HUES64 (cell line): ENCODE data around the gene FMNL1.
"Not testable (repeated sequence)": the region's sequence is repeated elsewhere in the genome, so short reads cannot be mapped to it uniquely, and the experiment has no call there.

Experiments used
- H3K27ac ChIP-seq: 2 replicates; pipeline ENCODE4 v1.7.0; 2013; ENCODE audit warnings: low read depth, low read length, inconsistent platforms
- H3K27me3 ChIP-seq: 2 replicates; pipeline ENCODE4 v1.6.1; 2013; ENCODE audit warnings: mild to moderate bottlenecking, low read length; ENCODE audit not compliant: insufficient read depth
- H3K36me3 ChIP-seq: 2 replicates; pipeline ENCODE4 v1.6.1; 2013; ENCODE audit warnings: mild to moderate bottlenecking, low read length; ENCODE audit not compliant: insufficient read depth
- H3K4me1 ChIP-seq: 2 replicates; pipeline ENCODE4 v1.6.1; 2013; ENCODE audit warnings: mild to moderate bottlenecking, low read length, moderate library complexity; ENCODE audit not compliant: insufficient read depth
- H3K4me3 ChIP-seq: 2 replicates; pipeline ENCODE4 v1.5.1; 2013; ENCODE audit warnings: mild to moderate bottlenecking, low read length, moderate library complexity
- H3K9ac ChIP-seq: 2 replicates; pipeline ENCODE4 v1.6.1; 2013; ENCODE audit warnings: mild to moderate bottlenecking, low read depth, low read length
- H3K9me3 ChIP-seq: 2 replicates; pipeline ENCODE4 v1.6.1; 2013; ENCODE audit warnings: low read depth, low read length; ENCODE audit not compliant: insufficient read depth
- WGBS: fragments of 150-250, 120-280 bp; methylation state at CpG from one replicate; pipeline ENCODE4 v1.1.7; 2013; ENCODE audit warnings: missing lambda C conversion rate; 5-methylcytosine and 5-hydroxymethylcytosine counted together

FMNL1 gene

DNA sequence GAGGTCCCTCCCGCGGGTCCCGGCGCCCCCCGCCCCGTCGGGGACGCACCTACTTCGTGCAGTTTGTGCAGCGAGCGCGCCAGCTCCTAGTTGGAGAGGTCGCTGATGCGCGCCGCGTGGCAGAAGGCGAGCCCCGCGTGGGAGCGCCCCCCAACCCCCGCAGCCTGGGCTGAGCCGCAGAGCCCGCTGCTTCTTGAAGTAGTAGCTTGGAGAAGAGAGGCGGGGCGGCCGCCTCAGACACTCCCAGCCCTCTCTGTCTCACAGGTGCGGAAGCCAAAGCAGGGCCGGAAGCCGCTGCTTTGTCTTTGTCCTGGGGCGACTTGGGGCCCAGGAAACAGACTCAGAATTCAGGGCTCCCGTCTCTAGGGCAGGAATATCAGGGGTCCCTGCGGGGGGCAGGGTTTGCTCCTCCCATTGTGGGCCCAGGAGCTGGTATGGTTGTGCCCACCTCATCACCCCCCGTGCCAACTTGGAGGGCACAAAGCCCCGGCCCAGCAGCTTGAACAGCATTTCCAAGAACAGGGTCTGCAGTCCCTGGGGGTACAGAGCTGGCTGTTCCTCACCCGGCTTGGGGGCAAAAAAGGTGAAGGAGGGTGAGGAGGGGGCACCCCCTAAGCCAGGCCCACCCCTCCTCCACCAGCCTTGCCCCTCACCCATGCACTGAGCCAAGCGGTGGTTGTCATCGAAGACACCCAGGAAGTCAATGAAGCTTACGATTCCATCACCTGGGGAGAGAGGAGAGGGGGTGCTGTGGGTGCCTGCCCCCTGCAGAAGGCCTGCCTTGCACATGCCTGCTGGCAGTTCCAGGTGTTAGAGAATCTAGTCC lies 26.7 kb downstream of the FMNL1 start:
- peak overlapping the region; percentile 69 for H3K4me3 ChIP-seq
- WGBS, result 10% methylated on average over 39 of the region's 39 CpGs
- peak overlapping the region; percentile 93 for H3K27ac ChIP-seq

DNA sequence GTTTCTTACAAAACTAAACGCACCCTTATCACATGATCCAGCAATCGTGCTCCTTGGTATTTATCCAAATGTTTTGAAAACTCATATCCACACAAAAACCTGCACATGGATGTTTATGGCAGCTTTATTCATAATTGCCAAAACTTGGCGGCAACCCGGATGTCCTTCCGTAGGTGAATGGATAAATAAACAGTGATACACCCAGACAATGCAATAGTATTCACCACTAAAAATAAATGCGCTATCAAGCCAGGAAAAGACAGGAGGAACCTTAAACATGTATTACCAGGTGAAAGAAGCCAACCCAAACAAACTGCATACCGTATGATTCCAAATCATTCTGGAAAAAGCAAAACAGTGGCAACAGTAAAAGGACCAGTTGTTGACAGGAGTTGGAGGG lies 30.2 kb downstream of the FMNL1 start:
- 99% methylated on average over 7 of the region's 7 CpGs for WGBS
- Histone ChIP-seq H3K9ac (no peak overlapping the region), H3K4me1 (peaks cover 17% of the 10 kb centered on the region), H3K27ac (no peak overlapping the region), H3K36me3 (peaks cover 15% of the 10 kb centered on the region), H3K9me3 (no peaks in the 10 kb centered on the region), H3K4me3 (no peak overlapping the region), H3K27me3 (no peaks in the 10 kb centered on the region; the same call in 1 of the 2 replicates)

More for the DNA sequence above, 26.7 kb downstream of the FMNL1 start:
- Histone ChIP-seq H3K4me1 (peaks cover 14% of the 10 kb centered on the region), H3K27me3 (peaks cover 4% of the 10 kb centered on the region; the same call in 1 of the 2 replicates), H3K9me3 (no peaks in the 10 kb centered on the region), H3K36me3 (peaks cover 15% of the 10 kb centered on the region), H3K9ac (peak overlapping the region; percentile 93)

DNA sequence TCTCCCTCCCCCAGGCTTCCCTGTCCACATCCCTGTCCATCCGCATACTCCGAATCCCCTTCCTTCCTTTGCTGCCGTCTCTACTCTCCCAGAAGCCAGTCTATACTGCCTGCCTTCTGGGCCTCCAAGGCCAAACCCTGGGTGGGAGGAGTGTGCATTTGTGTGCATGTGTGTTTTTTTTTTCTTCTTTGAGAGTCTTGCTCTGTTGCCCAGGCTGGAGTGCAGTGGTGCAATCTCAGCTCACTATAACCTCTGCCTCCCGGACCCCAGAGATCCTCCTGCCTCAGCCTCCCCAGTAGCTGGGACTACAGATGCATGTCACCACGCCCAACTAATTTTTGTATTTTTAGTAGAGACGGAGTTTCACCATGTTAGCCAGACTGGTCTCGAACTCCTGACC lies 31.6 kb downstream of the FMNL1 start:
- not testable (repeated sequence) for H3K9me3 ChIP-seq, H3K27ac ChIP-seq, H3K27me3 ChIP-seq, H3K4me3 ChIP-seq, H3K9ac ChIP-seq
- Histone ChIP-seq H3K36me3 (peaks cover 15% of the 10 kb centered on the region), H3K4me1 (peaks cover 19% of the 10 kb centered on the region)
- WGBS, result 92% methylated on average over 7 of the region's 7 CpGs

DNA sequence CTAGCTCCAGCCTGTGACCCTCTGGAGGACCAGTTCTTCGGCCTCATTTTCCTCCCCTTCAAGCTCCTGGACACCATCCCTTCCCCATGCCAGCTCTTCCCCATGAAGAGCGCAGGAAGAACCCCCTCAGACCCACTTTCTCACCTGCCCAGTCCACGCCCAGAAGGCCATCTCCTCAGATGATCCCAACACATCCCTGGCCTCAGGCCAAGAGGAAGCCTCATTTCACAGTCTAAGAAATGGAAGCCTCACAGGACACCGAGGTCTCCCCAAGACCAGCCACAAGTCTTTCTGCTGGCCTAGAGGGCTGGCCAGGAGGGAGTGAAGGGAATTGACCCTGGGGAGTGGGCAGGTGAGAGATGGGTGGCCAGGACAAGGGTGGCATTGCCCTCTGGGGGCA lies 32.2 kb downstream of the FMNL1 start:
- no peak overlapping the region for H3K27ac ChIP-seq
- H3K4me3 ChIP-seq, result no peak overlapping the region
- H3K9ac ChIP-seq, result no peak overlapping the region

DNA sequence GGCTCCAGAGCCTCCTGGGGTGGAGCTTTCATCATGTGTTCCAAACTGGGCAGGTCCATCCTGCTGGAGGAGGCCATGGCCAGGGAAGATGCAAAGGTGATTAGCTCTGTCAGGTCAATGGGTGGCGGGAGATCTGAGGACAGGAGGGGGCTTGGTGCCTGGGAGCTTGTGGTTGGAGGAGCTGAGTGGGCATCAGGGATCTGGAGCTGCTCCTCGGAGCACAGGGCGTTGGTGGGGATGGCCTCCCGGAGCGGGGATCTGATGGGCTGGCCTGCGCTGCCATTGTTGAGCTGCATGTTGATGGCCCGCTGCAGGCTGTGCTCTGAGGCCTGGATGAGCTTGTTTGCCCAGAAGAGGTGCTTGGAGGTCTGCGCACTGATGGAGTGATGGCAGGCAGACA lies 33.7 kb downstream of the FMNL1 start:
- H3K27ac ChIP-seq, result no peak overlapping the region
- WGBS, result 94% methylated on average over 8 of the region's 8 CpGs

More for the DNA sequence above, 32.2 kb downstream of the FMNL1 start:
- Histone ChIP-seq H3K9me3 (no peaks in the 10 kb centered on the region), H3K36me3 (peaks cover 15% of the 10 kb centered on the region), H3K4me1 (peaks cover 13% of the 10 kb centered on the region), H3K27me3 (no peaks in the 10 kb centered on the region; the same call in 1 of the 2 replicates)
- WGBS, result 93% methylated on average over 4 of the region's 4 CpGs

DNA sequence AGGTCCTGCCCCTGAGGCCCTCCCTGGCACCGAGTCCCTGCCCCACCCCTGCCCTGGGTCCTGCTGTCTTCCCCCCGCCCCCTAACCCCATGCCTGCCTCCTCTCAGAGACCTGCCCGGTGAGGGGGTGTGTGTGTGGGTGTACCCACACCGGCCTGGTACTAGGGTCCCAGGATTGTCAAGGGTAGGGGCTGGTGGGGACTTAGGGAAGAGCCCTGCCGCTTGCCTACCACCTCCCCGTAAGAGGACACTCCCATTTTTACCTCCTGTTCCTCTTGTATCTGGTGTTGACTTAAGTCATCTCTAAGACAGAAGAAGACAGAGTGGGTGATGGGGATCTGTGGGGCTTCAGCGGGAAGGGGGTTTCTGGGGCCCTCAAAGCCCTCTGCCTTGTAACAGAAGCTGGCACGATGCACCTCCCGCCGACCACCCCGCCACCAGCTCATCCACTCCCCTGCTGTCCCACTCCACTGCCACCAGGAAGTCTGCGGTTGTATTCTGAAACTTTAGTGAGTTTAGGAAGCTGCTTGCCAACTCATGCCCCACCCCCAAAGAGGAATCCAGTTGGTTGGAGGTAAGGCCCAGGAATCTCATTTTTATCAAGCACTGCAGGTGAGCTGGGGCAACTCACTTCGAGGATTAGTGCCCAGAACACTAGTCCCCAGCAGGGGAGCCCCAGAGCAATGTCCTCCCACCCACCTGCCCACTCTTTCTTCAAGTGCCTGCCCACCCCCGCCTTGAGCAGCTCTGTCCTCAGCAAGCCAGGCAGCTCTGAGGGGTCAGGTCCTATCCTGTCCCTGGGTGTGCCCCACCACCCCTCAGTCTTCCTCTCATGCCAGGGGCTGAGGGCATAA lies 34.7 kb downstream of the FMNL1 start:
- Histone ChIP-seq H3K9ac (no peak overlapping the region), H3K27ac (no peak overlapping the region)

More for the DNA sequence above, 33.7 kb downstream of the FMNL1 start:
- Histone ChIP-seq H3K9me3 (no peaks in the 10 kb centered on the region), H3K27me3 (no peaks in the 10 kb centered on the region; the same call in 1 of the 2 replicates), H3K4me3 (no peak overlapping the region), H3K4me1 (peaks cover 10% of the 10 kb centered on the region), H3K36me3 (peaks cover 6% of the 10 kb centered on the region; the same call in 1 of the 2 replicates), H3K9ac (no peak overlapping the region)

DNA sequence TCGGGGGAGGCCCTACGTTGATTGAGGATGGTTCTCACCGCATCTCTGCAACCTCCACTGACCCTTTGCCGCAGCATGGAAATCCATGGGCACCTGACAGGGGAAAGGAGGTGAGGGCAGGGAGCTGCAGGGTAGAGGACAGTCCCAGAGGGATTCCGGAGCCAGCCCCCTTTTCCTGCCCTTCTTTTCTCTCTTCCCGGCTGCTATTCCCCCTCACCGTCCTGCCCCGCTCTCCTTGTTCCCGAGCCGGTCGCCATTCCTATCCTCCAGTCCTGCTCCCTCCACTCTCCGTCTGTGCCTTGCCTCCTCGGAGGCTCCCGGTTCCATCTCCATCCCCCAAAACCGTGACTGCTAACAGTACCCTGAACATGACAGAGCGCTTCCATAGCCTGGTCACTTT lies 35.4 kb downstream of the FMNL1 start:
- H3K27ac ChIP-seq, result no peak overlapping the region
- no peaks in the 10 kb centered on the region for H3K9me3 ChIP-seq
- H3K36me3 ChIP-seq, result no peaks in the 10 kb centered on the region
- 59% methylated on average over 16 of the region's 16 CpGs for WGBS
- H3K4me3 ChIP-seq, result no peak overlapping the region
- H3K9ac ChIP-seq, result no peak overlapping the region
- H3K4me1 ChIP-seq, result peaks cover 16% of the 10 kb centered on the region
- peaks cover 8% of the 10 kb centered on the region for H3K27me3 ChIP-seq

More for the DNA sequence above, 34.7 kb downstream of the FMNL1 start:
- peaks cover 13% of the 10 kb centered on the region for H3K4me1 ChIP-seq
- 75% methylated on average over 9 of the region's 14 CpGs for WGBS
- no peak overlapping the region; the same call in 1 of the 2 replicates for H3K4me3 ChIP-seq
- H3K36me3 ChIP-seq, result no peaks in the 10 kb centered on the region
- H3K9me3 ChIP-seq, result no peaks in the 10 kb centered on the region
- H3K27me3 ChIP-seq, result peaks cover 5% of the 10 kb centered on the region

DNA sequence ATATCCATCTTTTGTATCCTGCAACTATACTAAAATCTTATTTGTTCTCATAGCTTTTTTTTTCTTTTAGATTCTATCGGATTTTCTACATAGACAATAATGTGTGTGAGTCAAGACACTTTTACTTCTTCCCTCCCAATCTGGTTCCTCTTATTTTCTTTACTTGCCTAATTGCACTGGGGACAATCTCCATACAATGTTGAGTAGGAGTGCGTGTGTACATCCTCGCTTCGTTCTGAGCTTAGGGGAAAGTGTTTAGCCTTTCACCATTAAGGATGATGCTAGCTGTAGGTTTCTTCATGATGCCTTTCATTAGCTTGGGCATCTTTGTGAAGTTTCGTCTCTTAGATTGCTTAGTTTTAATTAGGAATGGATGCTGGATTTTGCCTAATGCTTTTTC lies 37.3 kb downstream of the FMNL1 start:
- Histone ChIP-seq H3K27ac (no peak overlapping the region), H3K36me3 (peaks cover 7% of the 10 kb centered on the region), H3K27me3 (peaks cover 8% of the 10 kb centered on the region), H3K4me1 (peaks cover 16% of the 10 kb centered on the region), H3K9me3 (no peaks in the 10 kb centered on the region), H3K4me3 (no peak overlapping the region), H3K9ac (no peak overlapping the region)
- WGBS, result 78% methylated on average over 5 of the region's 5 CpGs

DNA sequence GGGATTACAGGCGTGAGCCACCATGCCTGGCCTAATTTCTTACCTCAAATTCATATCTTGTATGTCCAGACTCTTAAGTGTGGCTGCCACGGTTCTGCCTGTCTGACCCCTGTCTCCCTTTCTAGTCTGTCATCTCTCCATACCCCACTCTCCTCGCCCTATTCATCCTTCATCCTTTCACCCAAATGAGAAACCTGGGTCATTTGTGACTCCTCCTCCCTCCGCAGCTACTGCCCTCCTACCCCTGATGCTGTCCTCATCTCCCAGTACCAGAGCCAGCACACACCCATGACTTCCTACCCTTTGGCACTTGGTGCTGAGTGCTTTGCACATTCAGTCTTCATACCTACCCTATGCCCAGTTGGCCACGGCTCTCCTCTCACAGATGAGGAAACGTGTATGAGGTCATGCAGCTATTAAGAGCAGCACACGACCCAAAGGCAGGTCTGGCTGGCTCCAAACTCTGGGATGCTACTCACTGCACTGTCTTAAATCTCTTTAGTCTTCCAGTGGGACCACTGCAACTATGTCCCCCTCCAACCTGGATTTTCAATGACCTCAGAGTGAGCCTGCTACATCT lies 38.6 kb downstream of the FMNL1 start:
- Histone ChIP-seq H3K9me3 (no peaks in the 10 kb centered on the region), H3K4me3 (no peak overlapping the region), H3K27ac (no peak overlapping the region), H3K36me3 (peaks cover 20% of the 10 kb centered on the region), H3K27me3 (peaks cover 8% of the 10 kb centered on the region), H3K9ac (no peak overlapping the region), H3K4me1 (peaks cover 16% of the 10 kb centered on the region)
- 88% methylated on average over 7 of the region's 7 CpGs for WGBS

DNA sequence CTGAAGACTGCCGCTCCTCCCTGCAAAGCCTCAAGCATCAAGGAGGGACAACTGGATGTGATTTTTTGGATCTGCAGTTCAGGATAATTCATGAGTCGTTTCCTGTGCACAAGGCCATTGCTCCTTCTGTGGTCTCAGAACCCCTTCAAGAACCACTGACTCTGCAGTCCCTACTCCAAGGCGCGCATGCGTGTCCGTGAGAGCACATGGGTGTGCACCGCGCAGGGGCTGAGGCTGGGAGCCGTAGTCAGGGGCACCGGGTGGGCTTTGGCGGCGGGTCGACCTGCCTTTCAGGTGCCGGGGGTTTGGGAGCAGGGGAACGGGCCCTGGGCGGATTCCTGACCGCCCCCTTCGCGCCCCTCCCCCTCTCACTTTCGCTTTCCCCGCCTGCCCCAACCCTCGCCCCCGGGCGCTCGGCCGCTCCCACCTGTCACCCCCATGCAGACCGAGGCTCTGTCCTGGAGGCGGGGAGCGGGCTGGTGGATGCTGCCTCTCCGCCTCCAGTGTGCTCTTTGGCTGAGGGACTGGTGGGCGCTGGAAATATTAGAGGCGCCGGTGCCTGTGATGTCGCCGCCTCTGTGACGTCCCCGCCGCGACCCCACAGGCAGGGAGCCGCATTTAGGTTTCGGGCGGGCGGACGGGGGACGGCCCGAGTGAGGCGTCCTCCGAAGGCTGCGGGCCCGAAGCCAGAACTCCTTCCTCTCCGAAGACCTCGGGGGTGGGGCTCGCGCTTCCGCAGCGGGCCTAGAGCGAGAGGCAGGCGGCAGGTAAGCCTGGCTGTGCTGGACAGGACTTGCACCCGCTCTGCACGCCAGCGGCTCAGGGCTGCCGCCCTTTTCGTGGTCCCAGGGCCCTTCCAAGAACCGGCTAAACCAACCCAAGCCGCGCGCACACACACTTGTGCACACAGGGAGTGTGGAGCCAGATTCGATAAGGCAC lies 40.2 kb downstream of the FMNL1 start, which contains the start of gene SPATA32:
TSS of gene SPATA32 (minus strand) at position 518 of the 939 bp plus-strand sequence. CDS start at position 440, 78 bp downstream.
- Histone ChIP-seq H3K27me3 (peaks cover 8% of the 10 kb centered on the region; the same call in 1 of the 2 replicates), H3K36me3 (peaks cover 30% of the 10 kb centered on the region), H3K27ac (peak within 1 kb of the TSS; percentile 37; the same call in 1 of the 2 replicates), H3K9ac (peak within 1 kb of the TSS; percentile 61), H3K4me3 (peak within 1 kb of the TSS; percentile 59), H3K4me1 (peaks cover 9% of the 10 kb centered on the region), H3K9me3 (no peaks in the 10 kb centered on the region)
- WGBS, result 6% methylated on average over 68 of the region's 68 CpGs
